Thoracic aorta (tissue), 2 donors: Measurements from ENCODE around the gene SHANK2. TPM values are rescaled to one million over a fixed set of nuclear protein-coding genes. Genes with fewer than 3 reads are reported as not detected.

Source experiments
- ATAC-seq: fragments of 150-250 bp; one replicate; pipeline ENCODE4 v1.8.0; 2017; ENCODE audit warnings: low read depth; ENCODE audit not compliant: insufficient number of reproducible peaks, low FRiP score
- DNase-seq: peaks from one replicate; pipeline ENCODE4 v3.0.0-alpha.2; 2020; ENCODE audit warnings: low spot score
- H3K27ac ChIP-seq, 2 donors: fragments of 200-600 bp; sonication (generic); 1 replicate in 1 of 2; 2 replicates in 1 of 2; pipeline ENCODE4 v1.5.1; 2016; ENCODE audit warnings: mild to moderate bottlenecking in 2 of 2, moderate library complexity in 2 of 2
- H3K27me3 ChIP-seq: fragments of 200-600 bp; sonication (generic); replicated peaks from 2 replicates; pipeline ENCODE4 v1.6.0; 2016; ENCODE audit warnings: mild to moderate bottlenecking; ENCODE audit not compliant: insufficient read depth
- H3K36me3 ChIP-seq: fragments of 200-600 bp; sonication (generic); one replicate; pipeline ENCODE4 v1.5.1; 2016
- H3K4me1 ChIP-seq, 2 donors: fragments of 200-600 bp; sonication (generic); 1 replicate in 1 of 2; 2 replicates in 1 of 2; pipeline versions ENCODE4 v1.5.1 to v1.6.0; 2016; ENCODE audit warnings: low read depth in 2 of 2, mild to moderate bottlenecking in 1 of 2; ENCODE audit not compliant: control insufficient read depth in 1 of 2
- H3K4me3 ChIP-seq: fragments of 200-600 bp; sonication (generic); 2 replicates; pipeline ENCODE4 v1.5.1; 2016; ENCODE audit warnings: mild to moderate bottlenecking
- H3K9me3 ChIP-seq: fragments of 200-600 bp; sonication (generic); 2 replicates; pipeline ENCODE4 v1.5.1; 2016
- total RNA-seq, 2 donors: library from RNA; depleted of rRNA; stranded (reverse); fragments of >200 nt; gene quantifications; one replicate each; pipeline versions ENCODE4 v1.1.0 to v1.2.3, GENCODE V29; 2016
- TF ChIP-seq, protein P1 (sequence below): fragments of 200-600 bp; sonication (generic); IDR thresholded peaks from one replicate; pipeline ENCODE4 v1.5.1; 2019; ENCODE audit warnings: antibody characterized with exemption

Gene SHANK2
- total RNA-seq, 2 donors from 2014 or later = 0.99 TPM; not detected in 1

DNA sequence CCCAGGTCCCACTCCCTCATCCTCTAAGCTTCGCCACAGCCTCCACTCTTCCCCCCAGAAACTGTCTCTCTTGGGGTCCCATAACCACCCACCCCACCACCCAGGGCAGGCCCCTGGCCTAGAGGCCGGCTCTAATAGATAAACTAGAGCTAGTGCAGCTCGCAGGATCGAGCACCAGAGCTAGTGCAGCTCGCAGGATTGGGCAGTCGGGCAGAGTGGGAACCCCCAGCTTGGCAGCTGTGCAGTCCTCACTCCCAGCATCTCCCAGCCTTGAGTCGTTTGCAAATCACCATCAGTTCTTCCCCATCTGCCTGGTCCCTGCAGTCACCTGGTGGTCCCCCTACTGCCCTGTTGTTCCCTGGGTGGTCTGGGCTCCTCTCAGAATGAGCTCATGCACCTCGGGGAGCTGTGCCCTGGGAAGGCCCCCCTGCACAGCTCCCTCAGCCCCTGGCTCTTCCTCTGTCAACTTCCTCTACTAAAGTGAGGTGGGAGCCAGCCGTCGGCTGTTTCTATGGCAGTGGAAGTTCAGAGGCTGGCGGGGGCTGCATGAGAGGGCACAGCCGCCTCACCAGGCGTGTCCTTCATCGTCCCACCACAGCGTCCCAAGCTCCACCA is 15.5 kb upstream of the SHANK2 start:
- Histone ChIP-seq H3K27me3 (no peaks in the 10 kb centered on the region), H3K27ac (no peak overlapping the region), H3K9me3 (no peaks in the 10 kb centered on the region), H3K4me1 (no peaks in the 10 kb centered on the region), H3K36me3 (no peaks in the 10 kb centered on the region), H3K4me3 (no peak overlapping the region)
- DNase-seq (no peak), ATAC-seq (no peak)
- TF ChIP-seq, protein P1, sequence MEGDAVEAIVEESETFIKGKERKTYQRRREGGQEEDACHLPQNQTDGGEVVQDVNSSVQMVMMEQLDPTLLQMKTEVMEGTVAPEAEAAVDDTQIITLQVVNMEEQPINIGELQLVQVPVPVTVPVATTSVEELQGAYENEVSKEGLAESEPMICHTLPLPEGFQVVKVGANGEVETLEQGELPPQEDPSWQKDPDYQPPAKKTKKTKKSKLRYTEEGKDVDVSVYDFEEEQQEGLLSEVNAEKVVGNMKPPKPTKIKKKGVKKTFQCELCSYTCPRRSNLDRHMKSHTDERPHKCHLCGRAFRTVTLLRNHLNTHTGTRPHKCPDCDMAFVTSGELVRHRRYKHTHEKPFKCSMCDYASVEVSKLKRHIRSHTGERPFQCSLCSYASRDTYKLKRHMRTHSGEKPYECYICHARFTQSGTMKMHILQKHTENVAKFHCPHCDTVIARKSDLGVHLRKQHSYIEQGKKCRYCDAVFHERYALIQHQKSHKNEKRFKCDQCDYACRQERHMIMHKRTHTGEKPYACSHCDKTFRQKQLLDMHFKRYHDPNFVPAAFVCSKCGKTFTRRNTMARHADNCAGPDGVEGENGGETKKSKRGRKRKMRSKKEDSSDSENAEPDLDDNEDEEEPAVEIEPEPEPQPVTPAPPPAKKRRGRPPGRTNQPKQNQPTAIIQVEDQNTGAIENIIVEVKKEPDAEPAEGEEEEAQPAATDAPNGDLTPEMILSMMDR = no peak

DNA sequence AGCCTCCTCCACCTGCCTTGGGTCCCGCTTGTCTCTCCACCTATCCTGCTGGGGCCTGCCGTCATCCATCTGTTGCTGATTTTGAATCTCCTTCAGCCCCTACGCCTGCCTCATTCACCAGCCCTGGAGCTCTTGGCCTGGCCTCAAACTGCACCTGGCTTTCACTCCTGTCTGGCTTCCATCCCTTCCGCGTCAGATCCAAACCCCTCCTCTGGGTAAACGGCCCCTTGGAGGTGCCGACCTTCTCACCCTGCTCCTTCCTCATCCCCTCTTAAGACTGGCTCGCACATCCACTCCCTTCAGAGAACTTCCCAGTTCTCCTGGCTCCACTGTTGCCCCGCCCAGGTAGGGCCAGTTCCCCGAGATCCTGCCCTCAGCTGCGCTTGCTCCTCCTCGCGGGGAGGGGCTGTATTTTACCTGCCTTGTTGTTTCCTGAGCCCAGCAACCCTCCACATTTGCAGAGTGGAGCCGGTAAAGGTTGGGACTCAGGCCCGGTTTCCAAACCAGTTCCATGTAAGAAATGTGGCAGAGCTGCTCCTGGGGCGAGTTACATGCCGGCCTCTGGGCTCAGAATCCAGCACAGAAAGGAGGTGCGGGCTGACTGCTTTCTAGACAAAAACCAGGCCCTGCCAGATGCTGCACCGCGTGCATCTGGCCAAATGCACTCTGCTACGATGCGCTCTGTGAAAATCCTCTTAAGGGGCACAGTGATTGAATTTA is 13.9 kb upstream of the SHANK2 start:
- no peak overlapping the region for H3K27ac ChIP-seq
- H3K4me3 ChIP-seq = no peak overlapping the region
- no peaks in the 10 kb centered on the region for H3K27me3 ChIP-seq
- H3K9me3 ChIP-seq = no peaks in the 10 kb centered on the region
- no peak for DNase-seq
- no peaks in the 10 kb centered on the region for H3K36me3 ChIP-seq
- ATAC-seq = no peak
- no peaks in the 10 kb centered on the region for H3K4me1 ChIP-seq
- TF ChIP-seq, protein P1 = no peak

DNA sequence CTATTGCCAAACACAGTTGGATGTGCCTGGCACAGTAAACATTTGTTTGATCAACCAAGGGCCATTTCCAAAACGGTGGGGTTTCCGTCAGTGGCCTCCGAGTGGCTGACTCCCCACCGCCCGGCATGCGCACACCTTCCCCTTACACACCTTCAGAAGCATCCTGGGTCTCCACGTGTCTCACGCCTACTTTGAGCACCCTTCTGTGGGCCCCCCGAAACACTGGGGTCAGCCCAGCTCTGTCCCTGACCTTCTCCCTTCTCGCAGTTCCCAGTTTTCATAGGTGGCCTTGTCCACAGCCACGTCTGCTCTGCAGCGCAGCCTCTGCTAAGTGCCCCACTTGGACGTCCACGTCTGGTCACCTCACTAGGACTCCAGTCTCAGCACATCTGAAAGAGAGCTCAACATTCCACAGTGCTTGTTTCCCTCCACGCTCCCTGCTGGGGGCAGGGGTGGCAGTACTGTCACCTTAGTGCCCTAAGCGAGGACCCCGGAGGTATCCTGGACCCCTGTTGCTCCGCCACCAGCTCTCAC is 13.2 kb upstream of the SHANK2 start:
- no peak overlapping the region for H3K4me3 ChIP-seq
- H3K4me1 ChIP-seq = no peaks in the 10 kb centered on the region
- H3K27ac ChIP-seq = no peak overlapping the region
- no peaks in the 10 kb centered on the region for H3K27me3 ChIP-seq
- no peaks in the 10 kb centered on the region for H3K36me3 ChIP-seq
- ATAC-seq = no peak
- no peak for DNase-seq
- TF ChIP-seq, protein P1 = no peak
- no peaks in the 10 kb centered on the region for H3K9me3 ChIP-seq

- Histone ChIP-seq H3K27me3 (no peaks in the 10 kb centered on the region), H3K9me3 (no peaks in the 10 kb centered on the region), H3K36me3 (no peaks in the 10 kb centered on the region), H3K4me1 (no peaks in the 10 kb centered on the region), H3K27ac (no peak overlapping the region), H3K4me3 (no peak overlapping the region)
- no peak for ATAC-seq
- TF ChIP-seq, protein P1 = no peak
- DNase-seq = no peak
These were observed 11.0 kb upstream of the SHANK2 start for GRCh38 chr11:71263386-71263785.

DNA sequence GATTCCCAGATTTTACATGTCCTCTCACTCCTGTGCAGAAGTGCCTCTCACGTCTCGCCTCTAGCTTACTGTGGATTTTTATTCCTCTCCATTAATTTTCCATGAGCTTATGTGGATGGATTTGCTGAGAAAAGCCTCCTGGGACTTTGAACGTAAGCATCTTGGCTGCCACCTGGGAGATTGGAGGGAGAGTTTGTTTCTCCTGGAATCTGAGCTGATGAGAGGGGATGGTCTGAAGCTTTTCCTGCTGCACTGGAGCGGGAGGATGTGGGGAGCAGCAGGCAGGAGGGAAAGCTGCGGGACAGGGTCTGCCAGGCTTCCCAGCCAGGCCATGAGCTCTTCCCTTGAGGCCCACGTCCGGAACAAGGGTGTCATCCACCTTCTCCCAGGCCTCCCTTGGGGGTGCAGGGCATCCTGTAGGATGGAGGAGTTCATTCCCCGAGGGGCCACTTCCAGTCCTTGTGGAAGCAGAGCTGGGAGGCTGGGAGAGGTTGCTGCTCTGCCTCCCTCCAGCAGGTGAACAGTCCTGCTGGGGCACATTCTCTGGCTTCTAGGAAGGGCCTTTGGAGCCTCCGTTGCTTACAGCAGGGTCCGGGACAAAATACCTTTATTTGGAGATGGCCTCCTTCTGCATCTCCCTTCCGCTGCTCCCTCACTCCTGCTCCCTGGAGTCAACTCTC is 3.6 kb upstream of the SHANK2 start:
- Histone ChIP-seq H3K27me3 (no peaks in the 10 kb centered on the region), H3K27ac (no peak overlapping the region), H3K4me3 (no peak overlapping the region), H3K4me1 (peaks cover 15 to 25% of the 10 kb centered on the region in 2 donors), H3K9me3 (no peaks in the 10 kb centered on the region), H3K36me3 (no peaks in the 10 kb centered on the region)
- TF ChIP-seq, protein P1 = no peak
- ATAC-seq (no peak), DNase-seq (no peak)
